CD4-positive, alpha-beta T cell treated with Interleukin-17A for 4 hours (primary cell): ENCODE results near the gene GASK1B.

ENCODE experiments used
- DNase-seq: peaks from one replicate; pipeline ENCODE4 v3.0.0-alpha.2; 2020; ENCODE audit warnings: mixed read lengths

GASK1B gene

GRCh38 chr4:158134222-158134621, 38.6 kb downstream of the GASK1B start:
- DNase-seq: no peak

- DNase-seq: no peak
Observed at GRCh38 chr4:158133551-158133950, 39.3 kb downstream of the GASK1B start.

GRCh38 chr4:158131027-158131426, 41.8 kb downstream of the GASK1B start:
- no peak for DNase-seq

- no peak for DNase-seq
Observed at GRCh38 chr4:158130204-158130603, 42.6 kb downstream of the GASK1B start.

- no peak for DNase-seq
Observed at GRCh38 chr4:158129694-158130093, 43.1 kb downstream of the GASK1B start.

- no peak for DNase-seq
Observed at GRCh38 chr4:158128540-158128939, 44.3 kb downstream of the GASK1B start.

GRCh38 chr4:158125310-158125709, 47.5 kb downstream of the GASK1B start:
- DNase-seq: no peak
